ENCODE results near the gene SPAG9.

The SPAG9 gene

DNA sequence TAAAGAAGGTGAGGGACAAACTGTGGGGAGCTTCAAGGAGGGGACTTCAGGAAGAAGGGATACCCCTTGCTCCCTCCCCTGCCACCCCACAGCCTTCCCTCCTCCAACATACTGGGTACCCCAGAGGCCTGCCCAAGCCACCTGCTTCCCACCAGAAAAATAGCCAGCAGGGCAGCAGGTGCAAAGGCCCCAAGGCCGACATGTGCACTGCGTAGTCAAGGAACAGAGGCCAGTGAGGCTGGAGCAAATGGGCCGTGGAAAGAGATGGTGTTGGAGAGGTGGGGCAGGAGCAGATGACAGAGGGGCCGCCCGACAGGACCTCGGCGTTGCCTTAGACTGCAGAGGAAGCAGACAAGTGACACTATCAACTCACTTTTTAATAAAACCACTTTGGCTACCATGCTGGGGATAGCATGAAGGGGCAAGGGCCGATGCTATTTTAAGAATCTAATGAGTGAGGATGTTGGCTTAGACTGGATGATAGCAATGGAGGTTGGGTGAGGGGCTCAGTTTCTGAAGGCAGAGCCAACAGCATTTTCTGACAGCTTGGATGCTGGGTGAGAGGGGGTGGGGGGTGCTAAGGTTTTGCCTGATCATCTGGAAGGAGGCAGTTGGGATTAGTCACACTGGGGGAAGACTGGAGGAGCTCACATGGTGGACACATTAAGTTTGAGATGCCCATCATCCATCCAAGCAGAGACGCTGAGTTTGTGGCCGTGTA lies 181.7 kb downstream of the SPAG9 start:
- no peak for DNase-seq (ENCODE audit: low read depth in 2 of 2)

DNA sequence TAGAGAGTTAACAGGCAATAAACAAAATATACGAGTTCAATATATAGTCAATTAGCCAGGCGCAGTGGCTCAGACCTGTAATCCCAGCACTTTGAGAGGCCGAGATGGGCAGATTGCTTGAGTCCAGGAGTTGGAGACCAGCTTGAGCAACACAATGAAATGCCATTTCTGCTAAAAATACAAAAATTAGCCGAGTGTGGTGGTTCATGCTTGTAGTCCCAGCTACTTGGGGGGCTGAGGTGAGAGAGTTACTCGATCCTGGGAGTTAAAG lies 184.7 kb downstream of the SPAG9 start:
- no peak for DNase-seq (ENCODE audit: low read depth in 2 of 2)

DNA sequence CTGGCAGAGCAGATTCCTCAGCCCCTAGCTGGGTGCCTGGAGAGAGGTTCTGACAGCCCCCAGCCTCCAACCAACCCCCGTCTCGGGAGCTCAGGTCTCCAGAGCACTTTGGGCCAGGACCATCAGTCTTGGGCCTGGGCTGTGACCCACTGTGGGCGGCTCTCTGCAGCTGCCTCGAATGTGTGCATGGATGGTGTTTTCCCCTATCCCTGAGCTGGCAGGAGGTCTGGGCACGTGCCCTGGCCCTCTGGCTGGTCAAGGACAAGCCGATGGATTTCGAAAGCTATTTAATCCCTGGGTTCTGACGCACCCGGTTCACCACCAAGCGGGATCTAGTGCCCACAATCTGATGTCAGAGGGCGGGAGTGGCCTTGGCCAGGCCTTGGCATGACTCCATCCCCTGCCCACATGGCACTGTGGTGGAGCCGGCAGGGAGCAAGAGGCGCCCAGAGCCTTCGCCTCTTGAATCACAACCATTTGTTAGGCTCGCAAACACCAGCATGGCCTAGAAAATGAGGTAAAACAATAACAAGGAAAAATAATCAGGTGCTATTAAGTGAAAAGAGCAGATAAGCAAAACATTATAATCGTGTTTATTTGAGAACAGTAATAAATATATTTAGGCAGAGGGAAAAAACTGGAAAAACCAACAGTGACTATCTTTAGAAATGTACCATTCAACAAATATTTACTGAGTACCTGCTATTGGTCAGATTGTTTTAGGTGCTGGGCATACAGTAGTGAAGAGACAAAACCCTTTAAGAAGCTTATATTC lies 185.3 kb downstream of the SPAG9 start:
- DNase-seq (ENCODE audit: low read depth in 2 of 2) = no peak

DNA sequence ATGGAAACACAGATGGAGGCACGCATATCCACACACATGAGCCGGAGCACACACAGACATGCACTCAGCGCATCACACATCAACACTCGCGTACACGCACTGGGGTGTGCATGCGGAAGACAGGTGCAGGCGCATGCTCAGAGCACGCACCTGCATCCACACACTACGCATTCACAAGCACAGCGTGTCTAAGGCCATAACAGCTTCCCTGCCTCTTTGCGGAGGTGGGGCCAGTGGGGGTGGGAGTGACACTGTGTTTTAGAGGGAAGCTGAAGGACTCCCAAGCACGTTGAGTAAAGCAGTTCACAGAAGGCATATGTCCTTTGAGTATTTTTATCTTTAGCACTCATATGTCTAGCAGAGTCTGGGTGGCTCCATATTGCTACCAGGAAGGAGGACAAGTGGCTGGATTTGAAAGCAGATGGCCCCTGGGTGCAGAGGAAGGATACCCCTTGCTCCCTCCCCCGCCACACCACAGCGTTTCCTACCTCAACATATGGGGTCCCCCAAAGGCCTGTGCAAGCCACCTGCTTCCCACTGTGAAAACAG lies 185.9 kb downstream of the SPAG9 start:
- no peak for DNase-seq (ENCODE audit: low read depth in 2 of 2)

DNA sequence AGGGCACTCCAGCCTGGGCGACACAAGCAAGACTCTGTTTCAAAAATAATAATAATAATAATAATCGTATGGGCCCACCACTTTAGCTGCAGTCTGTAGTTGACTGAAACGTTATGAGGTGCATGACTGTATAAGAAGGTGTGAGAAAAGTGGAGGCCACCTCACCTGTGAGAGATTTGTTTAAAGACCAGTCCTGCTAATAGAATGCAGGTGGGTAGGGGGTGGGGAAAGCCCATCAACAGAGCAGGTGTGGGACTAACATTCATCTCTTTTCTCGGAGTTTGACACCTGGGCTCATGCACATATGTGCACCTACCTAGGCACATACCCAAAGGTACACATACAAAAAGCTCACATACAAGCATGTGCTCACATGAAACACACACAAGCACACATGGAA lies 186.5 kb downstream of the SPAG9 start:
- DNase-seq (ENCODE audit: low read depth in 2 of 2) = no peak

DNA sequence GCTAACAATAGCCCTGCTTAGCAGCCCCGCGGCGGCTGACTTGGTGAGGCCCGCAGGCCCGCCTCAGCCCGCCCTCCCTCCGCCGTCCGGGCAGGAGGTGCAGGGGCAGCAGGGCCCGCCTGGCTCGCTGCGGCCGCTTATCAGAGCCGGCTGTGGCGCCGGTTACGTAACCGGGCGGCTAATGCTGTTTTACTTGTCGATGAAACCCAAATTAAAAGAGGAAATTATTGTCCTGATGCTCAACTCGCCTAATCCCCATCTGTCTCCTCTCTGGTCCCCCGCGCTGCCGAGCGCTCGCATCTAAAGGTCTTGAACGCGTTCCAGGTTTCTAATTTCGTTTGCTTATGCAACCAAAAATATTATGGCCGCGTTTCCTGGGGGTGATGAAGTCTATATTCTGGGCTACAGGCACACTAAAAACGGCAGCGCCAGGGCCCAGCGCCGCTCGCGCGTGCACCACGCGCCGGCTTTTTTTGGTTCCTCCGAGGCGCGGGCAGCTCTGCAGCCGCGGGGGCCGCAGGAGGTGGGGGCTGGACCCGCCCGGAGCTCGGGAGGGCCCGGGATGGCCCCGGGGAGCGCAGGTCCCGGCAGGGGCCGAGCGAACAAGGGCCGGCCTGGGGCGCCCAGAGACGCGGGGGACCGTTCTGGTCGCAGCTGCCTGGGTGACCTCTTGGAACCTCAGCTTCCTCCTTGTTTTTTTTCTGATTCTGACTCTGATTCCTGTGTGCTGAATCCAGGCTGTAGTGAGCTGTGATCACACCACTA lies 189.3 kb downstream of the SPAG9 start:
- DNase-seq (ENCODE audit: low read depth in 2 of 2) = peak; percentile 58 to 60

DNA sequence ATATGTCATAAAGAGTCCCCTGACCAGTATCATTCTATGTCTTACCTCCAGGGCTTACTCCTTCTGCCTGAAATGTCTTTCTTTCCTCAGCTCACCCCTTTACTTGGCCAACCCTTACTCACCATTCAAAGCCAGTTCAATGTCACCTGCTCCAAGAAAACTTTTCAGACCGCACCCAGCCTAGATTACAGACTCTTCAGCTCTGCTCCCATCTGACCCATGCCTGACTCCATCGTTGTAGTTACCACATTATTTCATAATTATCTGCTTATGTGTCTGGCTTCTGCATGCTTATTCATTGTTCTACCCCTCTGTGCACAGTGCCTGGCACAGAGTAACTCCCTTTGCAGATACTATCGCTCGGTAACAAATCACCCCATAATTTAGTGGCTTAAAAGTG lies 192.0 kb downstream of the SPAG9 start:
- DNase-seq (ENCODE audit: low read depth in 2 of 2) = no peak

DNA sequence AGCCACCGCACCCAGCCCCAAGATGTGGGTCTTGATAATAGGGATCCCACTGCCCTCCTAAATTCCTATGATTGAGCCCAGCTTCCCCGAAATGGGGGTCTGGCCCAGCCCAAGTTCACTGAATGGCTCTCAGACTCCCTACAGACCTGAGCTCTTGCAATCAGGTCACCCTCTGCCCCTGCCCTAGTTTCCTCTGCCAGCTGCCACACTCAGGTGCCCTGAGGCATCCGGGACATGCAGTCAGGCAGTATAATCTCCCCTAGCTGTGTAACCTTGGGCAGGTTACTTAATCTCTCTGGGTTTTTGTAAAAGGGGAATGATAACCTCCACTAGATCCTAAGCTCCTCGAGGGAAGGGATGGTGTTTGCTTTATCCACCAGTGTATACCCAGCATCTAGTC lies 193.4 kb downstream of the SPAG9 start:
- DNase-seq (ENCODE audit: low read depth in 2 of 2) = no peak

DNA sequence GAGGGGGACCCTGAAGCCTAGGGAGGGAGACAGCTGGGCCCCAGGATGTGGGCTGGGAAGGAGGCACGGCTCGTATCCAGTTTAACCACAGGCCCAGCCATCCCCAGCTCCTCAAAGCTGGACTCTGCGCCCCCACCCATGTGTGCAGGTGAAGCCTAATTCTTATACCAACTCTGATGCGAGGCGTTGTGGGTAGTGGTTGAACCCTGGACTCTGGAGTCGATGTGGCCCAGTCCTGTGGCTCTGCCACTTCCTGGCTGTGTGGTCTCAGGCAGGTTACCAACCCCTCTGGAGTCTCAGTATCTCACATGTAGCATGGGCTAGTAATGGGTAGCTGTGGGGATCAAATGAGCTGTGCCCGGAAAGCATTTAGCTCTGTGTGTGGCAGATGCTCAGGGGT lies 194.1 kb downstream of the SPAG9 start:
- DNase-seq (ENCODE audit: low read depth in 2 of 2) = no peak

DNA sequence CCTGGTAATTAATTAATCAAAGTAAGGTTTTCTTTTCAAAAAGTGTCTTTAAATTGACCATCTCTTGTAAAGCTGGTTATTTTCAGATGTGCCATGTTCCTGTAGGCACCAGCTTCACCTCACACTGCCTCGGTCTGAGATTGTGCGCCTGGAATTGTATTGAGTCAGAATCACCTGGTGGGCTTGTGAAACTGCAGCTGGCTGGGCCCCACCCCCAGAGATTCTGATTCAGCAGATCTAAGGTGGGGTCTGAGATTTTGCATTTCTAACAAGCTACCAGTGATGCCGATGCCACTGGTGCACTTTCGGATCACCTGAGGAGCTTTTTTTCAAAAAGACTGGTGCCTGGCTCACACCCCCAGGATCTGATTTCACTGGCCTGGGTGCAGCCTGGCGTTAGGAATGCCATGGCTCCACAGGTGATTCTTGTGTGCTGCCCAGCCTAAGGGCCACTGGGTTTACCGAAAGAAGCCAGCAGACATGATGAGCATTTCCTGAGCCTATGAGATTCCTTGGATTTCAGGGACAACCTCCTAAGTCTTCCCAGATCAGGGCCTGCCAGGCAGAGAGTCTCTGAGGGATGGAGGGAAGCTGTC lies 195.3 kb downstream of the SPAG9 start:
- DNase-seq (ENCODE audit: low read depth in 2 of 2) = no peak

DNA sequence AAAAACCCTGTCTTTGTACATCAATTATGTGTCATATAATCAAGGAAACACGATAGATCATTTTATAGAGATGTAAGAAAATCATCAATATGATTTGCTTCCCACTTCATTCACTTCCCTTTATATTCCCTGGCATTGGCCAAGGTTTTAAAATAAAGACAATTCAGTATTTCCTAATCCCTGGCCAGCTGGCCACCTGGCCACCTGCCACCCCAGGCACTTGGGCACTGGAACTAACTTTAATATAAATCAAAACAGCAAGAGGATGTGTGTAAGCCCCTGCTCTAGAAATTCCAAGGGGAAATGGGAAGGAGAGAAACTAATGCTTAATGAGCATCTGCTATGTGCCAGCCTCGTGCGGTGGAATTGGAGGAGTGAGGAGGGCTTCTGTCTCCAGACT lies 195.9 kb downstream of the SPAG9 start:
- DNase-seq (ENCODE audit: low read depth in 2 of 2) = no peak

DNA sequence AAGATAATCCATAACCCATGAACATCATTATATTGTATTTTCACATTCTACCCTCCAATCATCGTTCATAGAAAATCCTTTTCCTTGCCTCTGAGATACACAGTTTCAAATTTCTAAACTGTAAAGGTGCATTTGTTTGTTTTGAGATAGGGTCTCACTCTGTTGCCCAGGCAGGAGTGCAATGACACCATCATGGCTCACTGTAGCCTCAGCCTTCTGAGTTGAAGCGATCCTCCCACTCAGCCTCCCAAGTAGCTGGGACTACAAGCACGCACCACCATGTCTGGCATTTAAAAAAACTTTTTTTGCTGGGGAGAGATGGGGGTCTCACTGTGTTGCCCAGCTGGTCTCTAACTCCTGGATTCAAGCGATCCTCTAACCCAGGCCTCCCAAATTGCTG lies 196.4 kb downstream of the SPAG9 start:
- no peak for DNase-seq (ENCODE audit: low read depth in 2 of 2)

DNA sequence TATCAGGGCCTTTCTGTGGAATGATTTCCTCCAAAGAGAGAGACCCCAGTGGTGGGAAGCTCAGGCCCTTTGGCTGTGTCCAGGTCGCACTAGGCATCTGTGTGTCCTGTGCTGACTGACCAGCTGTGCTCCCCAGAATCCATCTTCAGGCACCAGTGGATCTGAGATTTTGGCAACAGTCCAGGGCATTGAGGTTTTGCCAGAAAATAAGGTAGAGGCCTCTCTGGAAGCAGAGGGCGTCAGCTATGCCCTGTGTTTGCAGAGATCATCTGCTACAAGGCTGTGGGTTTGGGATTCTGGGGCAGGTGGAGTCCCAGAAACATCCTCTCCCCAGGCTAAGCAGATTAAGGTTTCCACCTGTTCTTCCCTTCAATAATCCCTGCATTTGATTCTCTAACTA lies 197.1 kb downstream of the SPAG9 start:
- DNase-seq (ENCODE audit: low read depth in 2 of 2) = no peak

DNA sequence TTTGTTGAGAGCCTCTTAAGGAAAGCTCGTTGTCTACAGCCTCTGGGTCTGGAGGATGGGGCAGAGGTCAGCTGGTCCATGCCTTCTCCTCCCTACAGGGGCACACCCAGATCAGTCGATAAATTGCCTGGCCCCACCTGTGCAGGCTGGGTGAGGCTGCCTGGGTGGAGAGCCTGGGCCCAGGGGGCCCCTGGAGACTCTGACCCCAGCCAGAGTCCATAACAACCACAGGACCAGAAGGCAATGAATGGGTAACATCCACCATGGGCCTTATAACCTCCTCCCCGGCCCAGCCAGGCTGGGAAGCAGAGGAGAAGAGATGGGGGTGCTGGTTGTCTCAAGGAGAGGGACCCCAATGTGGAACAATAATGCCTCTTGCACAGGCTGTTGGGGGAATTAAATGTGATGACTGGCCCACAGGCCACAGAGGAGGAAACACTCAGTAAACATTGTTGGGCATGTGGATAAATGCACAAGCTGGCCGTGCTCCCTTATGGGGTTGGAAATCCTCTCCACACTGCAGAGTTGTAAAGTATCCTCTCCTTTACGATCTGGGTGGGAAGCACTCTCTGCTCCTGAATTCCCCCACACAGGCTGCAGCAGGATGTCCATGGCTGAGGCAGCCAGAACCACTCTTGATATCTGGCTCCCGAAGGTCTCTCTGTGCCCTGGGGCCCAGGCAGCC lies 197.8 kb downstream of the SPAG9 start:
- no peak for DNase-seq (ENCODE audit: low read depth in 2 of 2)

DNA sequence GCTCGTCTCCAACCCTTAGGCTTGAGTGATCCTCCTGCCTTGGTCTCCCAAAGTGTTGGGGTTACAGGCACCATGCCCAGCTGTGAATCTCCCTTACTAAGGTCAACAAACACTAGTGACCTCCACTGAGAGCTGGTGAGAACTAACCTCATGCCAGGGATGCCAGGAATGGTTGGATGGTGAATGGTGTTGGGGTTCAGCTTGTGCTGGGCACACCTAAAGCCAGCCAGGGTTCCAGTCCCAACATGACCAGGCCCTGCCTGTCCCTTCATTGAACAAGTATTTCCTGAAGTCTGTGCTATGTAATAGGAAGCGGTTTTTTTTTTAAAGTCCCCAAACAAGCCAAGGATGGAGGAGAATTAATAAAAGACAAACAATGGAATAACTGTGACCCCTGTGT lies 198.6 kb downstream of the SPAG9 start:
- no peak for DNase-seq (ENCODE audit: low read depth in 2 of 2)

DNA sequence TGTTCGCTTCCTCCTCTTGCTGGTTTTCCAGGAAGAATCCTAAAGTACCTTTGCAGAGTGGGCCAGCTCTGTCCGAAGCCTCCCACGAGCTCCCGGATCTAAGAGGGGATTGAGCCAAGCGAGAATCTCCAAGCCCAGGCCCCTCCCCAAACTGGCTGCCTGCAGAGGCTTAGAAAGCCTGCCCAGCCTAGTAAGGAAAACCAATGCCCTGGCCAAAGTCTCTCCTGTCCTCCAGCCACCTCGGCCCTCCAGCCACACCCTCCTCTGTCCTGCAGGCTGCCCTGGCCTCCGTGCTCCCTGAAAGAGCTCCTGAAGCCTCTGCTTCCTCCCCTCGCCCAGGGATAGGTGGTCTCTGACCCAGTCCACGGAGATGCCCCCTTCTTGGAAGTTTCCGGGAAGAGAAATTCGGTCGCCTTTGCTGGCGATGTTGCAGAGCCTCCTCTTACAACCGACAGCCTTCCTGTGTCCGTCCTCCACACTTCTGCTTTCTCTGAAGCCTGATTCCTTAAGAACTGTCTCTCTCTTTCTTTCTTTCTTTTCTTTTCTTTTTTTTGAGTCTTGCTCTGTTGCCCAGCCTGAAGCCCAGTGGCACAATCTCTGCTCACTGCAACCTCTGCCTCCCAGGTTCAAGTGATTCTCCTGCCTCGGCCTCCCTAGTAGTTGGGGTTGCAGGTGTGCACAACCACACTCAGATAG lies 199.6 kb downstream of the SPAG9 start:
- no peak for DNase-seq (ENCODE audit: low read depth in 2 of 2)

DNA sequence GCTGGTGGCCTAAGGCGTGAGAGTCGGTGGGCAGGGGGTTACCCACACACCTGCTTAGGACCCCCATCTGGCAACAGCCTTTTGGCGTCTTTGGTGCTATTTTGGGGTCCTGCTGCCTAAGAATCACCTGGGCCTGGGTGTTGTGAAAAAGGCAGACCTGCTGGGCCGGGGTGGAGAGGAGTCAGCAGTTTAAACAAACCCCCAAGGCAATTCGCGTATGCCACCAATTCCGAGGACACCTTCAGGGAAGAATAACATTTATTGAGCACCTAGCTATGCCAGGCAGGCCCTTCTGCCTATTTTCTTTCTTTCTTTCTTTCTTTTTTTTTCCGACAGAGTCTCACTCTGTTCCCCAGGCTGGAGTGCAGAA lies 200.6 kb downstream of the SPAG9 start:
- DNase-seq (ENCODE audit: low read depth in 2 of 2) = no peak

DNA sequence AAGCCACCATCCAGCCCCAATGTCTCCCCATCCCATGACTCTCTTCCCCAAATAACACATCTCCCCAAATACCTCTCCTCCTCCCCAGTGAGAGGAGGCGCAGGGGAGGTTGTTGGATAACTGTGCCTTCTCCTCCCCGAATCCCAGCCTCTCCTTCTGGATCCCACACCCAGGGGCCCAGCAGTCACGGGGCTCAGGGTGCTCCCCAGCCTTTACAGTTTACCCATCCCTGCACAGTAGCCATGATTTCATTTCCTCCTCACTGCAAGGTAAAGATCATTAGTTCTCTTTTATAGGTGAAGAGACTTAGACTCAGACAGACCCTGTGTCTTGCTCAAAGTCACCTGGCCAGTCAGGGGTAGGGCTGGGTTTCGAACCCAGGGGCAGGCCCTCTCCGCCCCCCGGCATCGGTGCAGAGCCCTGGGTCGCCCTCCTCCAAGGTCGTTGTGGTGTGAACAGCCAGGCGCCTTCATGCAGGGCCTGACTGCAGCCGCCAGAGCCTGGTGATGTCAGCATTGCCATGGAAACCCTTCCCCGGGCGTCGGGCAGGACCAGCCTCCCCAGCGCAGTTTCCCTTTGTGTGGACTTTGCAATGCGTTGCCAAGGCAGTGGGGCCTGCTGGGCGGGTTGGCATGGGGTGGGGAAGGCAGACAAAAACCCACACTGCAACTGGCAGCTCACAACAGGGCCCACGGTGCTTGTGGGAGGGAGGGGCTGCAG lies 201.2 kb downstream of the SPAG9 start:
- DNase-seq (ENCODE audit: low read depth in 2 of 2) = peak; percentile 31 to 45

DNA sequence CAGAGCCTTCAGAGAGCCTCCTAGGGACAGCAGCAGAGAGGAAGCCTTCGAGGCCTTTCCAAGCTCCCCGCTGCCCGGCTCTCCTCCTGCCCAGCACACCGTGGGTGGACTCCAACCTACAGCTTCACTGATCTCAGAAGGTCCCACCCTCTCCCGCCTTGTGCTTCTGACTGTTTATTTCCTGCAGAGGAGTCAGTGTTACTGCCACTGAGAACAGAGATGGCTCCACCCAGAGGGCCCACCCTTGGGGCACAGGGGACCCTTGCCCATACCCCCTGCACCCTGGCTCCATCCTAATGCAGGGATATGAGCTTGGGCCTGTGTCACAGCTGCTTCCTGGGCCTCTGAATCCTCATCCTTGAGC lies 201.8 kb downstream of the SPAG9 start:
- DNase-seq (ENCODE audit: low read depth in 2 of 2) = no peak

DNA sequence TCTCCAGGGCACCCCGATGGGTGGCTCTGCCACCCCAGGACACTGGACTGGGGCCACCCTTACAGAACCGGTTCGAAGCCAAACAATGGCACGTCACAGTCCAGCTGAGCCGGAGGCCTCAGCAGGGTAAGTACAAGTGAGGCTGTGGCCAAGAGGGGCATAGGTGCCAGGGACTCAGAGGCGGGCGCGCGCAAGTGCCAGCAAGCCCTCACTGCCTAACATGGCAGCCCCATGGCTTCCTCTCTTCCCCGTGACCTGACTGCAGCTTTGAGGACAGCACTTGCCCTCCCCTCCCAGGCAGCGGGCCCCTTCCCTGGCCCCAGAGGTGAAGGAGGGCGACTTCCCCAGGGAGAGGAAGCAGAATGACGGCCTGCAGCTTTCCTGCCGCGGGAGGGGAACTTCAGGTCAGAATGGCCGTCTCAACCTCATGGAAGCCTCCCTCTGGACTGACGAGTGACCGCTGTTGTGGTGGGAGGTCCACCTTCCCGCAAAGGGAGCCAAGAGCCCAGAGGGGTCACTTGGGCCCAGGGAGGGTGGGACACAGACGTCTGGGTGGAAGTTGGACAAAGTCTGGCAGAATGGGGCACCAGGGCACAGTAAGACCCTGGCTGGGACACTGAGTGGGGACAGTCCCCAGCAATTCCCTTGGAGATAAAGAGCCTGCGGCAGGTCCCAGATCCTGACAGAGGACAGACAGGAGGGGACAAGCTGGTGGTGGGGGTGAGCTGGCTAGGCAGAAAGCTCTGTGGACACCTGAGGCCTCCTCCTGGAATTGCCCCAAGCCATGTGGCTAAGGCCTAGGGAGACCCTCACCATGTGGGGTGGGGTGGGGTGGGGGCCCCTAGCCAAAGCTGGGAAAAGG lies 202.4 kb downstream of the SPAG9 start:
- DNase-seq (ENCODE audit: low read depth in 2 of 2) = no peak

Data from fibroblast of skin of left quadriceps (primary cell).